PC-3 (cell line): ENCODE measurements around the gene PRRC1.

ENCODE experiments used
- EZH2phosphoT487 ChIP-seq: fragments of 300-600 bp; sonication (generic); IDR thresholded peaks from 2 replicates; pipeline ENCODE4 v1.6.1; 2018; ENCODE audit warnings: mild to moderate bottlenecking, antibody characterized with exemption, low read length, borderline replicate concordance
- TF ChIP-seq, protein P1 (sequence below): fragments of 300-600 bp; sonication (generic); conservative IDR thresholded peaks from 2 replicates; pipeline ENCODE4 v1.5.1; 2017; ENCODE audit warnings: antibody characterized with exemption, low read depth, mild to moderate bottlenecking, low read length

- TF ChIP-seq, protein P1, sequence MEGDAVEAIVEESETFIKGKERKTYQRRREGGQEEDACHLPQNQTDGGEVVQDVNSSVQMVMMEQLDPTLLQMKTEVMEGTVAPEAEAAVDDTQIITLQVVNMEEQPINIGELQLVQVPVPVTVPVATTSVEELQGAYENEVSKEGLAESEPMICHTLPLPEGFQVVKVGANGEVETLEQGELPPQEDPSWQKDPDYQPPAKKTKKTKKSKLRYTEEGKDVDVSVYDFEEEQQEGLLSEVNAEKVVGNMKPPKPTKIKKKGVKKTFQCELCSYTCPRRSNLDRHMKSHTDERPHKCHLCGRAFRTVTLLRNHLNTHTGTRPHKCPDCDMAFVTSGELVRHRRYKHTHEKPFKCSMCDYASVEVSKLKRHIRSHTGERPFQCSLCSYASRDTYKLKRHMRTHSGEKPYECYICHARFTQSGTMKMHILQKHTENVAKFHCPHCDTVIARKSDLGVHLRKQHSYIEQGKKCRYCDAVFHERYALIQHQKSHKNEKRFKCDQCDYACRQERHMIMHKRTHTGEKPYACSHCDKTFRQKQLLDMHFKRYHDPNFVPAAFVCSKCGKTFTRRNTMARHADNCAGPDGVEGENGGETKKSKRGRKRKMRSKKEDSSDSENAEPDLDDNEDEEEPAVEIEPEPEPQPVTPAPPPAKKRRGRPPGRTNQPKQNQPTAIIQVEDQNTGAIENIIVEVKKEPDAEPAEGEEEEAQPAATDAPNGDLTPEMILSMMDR: no peak
- no peak for TF ChIP-seq EZH2phosphoT487
Observed at GRCh38 chr5:127565586-127566270, 48.3 kb downstream of the PRRC1 start.
